Peyer's patch (tissue), 4 donors: ENCODE measurements around the gene D2HGDH.

Experiments used
- CTCF ChIP-seq, 6 experiments: fragments of 450-650 bp in 4 of 6; fragments of 200-600 bp in 2 of 6; sonication (generic) in 1 of 6; IDR thresholded peaks; one replicate each; pipeline ENCODE4 v1.5.1; 2017 to 2019; ENCODE audit warnings: antibody characterized with exemption in 6 of 6, mild to moderate bottlenecking in 3 of 6, moderate library complexity in 1 of 6
- POLR2A ChIP-seq, 2 donors: fragments of 450-650 bp; IDR thresholded peaks; one replicate each; pipeline ENCODE4 v1.5.1; 2017; ENCODE audit warnings: antibody characterized with exemption in 2 of 2, mild to moderate bottlenecking in 2 of 2, moderate library complexity in 2 of 2

DNA sequence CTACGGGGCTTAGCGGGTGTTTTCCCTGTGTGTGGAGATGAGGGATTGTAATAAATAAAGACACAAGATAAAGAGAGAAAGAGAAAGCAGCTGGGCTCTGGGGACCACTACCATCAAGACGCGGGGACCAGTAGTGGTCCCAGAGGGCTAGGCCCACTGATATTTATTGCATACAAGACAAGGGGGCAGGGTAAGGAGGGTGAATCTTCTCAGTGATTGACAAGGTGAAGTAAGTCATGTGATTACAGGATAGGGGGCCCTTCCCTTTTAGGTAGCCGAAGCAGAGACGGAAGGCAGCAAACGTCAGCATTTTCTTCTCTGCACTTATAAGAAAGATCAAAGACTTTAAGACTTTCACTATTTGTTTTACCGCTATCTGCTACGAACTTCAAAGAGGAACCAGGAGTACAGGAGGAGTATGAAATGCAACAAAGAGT, 37.7 kb downstream of the D2HGDH start:
- TF ChIP-seq CTCF (IDR thresholded peaks at IDR 0.05), result no peak
- no peak for TF ChIP-seq POLR2A (IDR thresholded peaks at IDR 0.05)
